NCI-H146 (cell line): Measurements from ENCODE around the gene OLA1.
"Not testable (repeated sequence)": the region's sequence is repeated elsewhere in the genome, so short reads cannot be mapped to it uniquely, and the experiment has no call there.

ENCODE experiments used
- DNase-seq: peaks from one replicate; lab custom pipeline; 2025; lab: John Stamatoyannopoulos, UW

Gene OLA1

DNA sequence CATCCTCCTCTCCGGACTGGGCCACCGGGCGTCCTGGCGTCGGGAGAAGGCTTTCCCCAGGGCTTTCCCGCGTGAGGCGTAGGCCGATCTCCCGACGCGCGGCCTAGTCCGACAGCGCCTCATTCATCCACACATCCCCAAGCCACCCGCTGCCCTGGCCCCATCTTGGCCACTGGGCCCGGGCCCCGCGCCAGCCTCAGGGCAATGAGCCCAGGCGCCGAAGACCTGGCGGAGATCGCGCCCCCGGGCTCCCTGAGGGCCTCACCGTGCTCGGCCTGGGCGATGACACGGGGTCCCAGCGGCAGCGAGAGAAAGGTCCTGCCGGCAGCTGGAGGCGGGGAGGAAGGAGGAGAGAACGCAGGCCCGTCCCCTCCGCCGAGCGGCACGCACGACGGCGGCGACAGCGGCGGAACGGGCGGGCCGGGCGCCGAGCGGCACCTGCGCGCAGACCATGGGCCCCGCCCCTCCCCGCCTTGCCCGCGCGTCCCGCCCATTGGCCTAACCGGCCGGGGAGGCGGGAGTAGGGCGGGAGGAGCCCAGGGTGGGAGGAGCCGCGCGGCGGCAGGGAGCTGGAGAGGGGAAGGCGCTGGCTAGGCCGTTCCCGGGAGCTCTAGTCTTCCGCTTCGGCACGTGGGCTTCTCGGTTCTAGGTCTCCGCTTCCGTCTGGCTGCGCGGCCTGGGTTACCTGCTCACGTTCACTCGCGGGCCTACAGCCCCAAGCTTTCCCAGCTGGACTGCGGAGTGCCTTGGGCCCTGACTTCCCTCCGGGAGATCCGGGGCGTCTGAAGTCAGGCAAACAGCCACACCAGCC, at the start of gene OLA1:
OLA1 (minus strand) TSS at position 346 of the 811 bp plus-strand sequence. CDS start 1,717 bp downstream, outside the sequence.
- DNase-seq: peak; percentile 93

DNA sequence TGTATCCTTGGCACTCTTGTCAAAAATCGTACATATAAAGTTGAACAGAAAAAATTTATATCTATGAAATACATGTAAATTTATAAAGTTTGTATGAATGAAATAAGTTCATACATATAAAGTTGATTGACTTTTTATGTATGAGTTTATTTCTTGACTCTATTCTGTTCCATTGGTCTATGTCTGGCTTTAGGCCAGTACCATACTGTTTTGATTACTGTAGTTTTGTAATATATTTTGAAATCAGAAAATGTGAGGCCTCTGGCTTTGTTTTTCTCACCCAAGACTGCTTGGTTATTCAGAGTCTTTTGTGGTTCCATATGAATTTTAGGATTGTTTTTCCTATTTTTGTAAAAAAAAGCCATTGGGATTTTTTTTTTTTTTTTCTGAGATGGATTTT, 44.6 kb upstream of the OLA1 start:
- DNase-seq: no peak

DNA sequence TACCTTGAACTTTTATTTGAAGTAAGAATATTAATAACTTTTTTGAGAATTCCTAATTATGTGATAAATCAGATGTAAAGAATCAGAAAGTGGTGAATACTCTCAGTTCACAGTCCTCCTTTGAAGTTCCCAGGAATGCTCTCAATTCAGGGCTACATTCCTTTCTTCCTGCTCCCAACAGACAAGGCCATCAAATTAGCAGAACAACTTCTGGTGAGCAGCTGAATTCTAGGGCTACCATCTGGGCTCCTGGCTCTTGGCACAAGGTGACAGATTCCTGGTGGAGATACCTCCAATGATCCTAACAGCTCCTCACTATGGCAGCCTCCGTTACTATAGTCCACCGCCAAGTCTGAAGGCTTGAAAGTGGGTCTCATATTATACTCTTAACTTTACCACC, 37.8 kb upstream of the OLA1 start:
- DNase-seq: no peak

DNA sequence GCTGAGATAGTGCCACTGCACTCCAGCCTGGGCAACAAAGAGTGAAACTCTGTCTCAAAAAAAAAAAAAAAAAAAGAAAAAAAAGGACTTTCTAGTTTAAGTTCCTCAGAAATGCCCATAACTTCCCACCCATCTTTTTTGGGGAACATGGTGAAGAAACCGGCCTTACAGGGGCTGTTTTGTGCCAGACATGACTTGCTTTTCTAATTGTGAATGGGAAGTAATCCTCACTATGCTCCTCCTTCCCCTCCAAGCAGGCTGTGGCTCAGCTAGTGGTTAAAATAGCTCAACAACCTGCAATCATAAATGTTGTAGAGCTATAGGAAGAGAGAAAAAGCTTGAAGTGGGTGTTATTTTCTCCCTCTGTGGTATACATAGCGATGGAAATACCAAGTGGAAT, 34.1 kb upstream of the OLA1 start:
- DNase-seq: no peak

DNA sequence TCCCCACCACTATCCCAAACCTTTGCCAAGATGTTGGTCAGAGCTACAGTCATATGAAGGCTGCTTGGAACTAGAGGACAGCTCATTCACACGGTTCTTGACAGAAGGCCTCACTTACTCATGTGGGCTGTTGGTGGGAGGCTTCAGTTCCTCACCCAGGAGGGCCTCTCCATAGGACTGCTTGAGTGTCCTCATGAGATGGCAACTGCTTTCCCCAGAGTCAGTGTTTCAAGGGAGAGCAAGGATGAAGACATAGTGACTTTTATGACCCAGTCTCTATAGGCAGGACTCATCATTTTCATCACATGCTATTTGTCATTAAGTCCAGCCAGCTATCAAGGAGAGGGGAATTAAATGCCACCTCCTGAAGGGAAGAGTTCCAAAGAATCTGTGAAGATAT, 33.4 kb upstream of the OLA1 start:
- no peak for DNase-seq

DNA sequence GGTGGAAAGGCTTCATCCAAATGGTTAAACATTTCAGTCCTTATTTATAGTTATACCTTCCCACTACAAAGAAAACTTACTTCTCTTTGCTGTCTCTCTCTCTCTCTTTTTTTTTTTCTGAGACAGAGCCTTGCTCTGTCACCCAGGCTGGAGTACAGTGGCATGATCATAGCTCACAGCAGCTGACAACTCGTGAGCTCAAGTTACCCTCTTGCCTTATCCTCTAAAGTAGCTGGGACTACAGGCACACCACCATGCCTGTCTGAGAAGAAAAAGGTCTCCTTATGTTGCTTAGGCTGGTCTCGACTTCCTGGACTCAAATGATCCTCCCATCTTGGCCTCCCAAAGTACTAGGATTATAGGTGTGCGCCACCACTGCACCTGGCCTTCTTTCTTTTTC, 32.3 kb upstream of the OLA1 start:
- DNase-seq: no peak

DNA sequence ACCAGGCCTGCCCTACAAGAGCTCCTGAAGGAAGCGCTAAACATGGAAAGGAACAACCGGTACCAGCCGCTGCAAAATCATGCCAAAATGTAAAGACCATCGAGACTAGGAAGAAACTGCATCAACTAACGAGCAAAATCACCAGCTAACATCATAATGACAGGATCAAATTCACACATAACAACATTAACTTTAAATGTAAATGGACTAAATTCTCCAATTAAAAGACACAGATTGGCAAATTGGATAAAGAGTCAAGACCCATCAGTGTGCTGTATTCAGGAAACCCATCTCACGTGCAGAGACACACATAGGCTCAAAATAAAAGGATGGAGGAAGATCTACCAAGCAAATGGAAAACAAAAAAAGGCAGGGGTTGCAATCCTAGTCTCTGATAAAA, 21.9 kb upstream of the OLA1 start:
- not testable (repeated sequence) for DNase-seq

DNA sequence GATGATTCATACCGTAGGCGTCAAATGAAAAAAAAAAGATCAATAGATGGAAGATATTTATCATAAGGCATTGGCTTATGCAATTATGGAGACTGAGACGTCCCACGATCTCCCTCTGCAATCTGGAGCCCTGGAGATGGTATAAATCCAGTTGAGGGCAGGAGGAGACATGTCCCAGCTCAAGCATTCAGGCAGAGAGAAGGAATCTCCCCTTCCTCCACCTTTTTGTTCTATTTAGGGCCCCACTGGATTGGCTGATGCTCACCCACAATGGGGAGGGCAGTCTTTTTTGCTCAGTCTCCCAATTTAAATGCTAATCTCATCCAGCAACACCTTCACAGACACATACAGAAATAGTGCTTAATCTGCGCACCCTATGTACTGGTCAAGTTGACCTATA, 18.0 kb upstream of the OLA1 start:
- no peak for DNase-seq

DNA sequence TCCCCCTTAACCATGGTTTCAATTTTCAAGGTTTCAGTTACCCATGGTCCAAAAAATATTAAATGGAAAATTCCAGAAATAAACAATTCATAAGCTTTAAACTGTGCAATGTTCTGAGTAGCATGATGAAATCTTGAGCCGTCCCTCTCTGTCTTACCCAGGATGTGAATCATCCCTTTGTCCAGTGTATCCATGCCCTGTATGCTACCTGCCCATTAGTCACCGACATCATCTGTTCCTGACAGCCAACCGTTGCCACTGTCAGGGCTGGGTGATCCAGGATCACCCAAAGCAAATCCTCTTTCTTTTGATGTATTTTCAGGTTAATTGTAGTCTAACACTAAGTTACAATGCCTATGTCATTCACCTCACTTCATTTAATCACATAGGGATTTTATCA, 15.7 kb upstream of the OLA1 start:
- no peak for DNase-seq

DNA sequence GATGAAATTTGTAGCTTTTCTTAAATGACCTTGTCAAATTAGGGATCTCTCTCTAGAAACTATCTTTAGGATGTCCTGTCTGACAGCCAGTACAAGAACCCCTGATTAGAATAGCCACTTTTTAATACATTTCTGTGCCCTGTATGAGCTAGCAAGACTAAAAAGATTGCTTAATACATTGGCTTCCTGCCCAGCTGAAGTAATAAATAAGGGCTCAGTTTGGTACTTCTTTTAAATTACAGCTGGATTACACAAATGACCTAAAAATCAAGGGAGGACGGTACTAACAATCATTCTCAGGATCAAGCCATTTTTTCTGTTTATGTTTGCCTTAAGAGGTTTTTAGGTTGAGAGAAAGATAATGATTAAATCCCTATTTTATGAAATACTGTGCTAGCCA, 11.6 kb upstream of the OLA1 start:
- DNase-seq: no peak

DNA sequence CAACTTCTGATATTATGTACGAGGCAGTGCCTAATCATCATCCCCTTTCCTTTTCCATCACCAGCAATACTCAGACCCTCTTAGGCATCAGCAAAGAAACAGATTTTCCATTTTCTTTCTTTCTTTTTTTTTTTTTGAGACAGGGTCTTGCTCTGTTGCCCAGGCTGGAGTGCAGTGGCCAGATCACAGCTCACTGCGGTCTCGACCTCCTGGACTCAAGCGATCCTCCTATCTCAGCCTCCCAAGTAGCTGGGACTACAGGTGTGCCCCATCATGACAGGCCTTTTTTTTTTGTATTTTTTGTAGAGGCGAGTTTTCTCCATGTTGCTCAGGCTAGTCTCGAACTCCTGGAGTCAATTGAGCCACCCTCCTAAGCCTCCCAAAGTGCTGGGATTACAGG, 5.9 kb upstream of the OLA1 start:
- DNase-seq: no peak

DNA sequence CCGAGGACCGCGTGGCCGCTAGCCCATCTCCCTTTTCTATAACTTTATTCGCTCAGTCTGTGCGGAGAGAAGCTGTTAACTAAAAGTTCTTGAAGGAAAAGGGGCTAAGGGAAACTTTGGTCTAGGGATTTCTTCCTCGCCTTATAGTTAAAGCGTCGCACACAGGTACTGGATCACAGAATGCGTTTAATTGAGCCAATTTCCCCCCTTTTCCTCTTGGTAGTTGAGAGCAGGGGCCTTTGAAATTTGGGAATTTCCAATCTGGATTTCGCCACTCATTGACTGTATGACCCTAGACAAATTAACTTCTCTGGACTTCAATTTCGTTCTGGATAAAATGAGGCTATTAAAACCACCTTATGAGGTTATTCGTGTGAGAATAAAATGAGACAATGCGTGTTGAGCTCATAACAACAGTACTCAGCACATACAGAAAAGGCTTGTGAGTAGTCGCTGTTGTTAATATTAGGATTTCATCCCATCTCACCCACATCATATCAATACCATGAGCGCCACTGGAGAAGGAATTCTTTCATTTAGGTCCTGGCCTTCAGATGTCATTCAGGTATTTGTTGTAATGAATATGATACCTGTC, 763 bp upstream of the OLA1 start:
- DNase-seq: no peak

DNA sequence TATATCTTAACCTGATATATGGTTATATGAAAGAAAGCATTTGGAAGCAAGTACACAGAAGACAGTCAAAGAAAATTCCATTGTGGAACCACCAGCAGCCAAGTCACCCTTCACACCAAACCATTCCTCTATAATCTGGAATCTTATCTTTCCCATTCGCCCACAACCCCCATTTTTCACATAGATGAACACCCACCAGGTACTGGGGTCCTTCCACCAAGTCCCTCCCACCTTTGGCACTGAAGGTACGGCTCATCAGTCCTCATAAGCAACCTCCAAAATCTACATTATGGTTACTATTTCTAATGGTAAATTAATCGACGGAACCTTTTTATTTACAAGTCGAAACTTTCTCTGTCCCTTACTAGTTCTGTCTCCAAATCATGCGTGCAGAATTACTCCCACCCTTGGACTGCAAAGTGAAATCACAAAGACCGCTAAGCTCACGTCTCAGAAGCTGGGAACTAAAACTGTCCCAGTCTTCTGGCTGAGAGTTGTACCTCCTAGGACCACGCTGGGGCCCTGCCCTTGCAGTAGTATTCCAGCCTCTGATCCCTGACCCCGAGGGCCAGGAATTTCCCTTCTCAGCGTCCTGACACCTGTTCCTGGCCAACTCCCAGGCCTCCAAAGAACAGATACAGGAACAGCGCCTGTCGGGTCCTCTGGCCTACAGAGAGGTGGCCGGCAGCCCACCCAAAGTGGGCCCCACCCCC, 702 bp downstream of the OLA1 start:
- DNase-seq: peak; percentile 42

DNA sequence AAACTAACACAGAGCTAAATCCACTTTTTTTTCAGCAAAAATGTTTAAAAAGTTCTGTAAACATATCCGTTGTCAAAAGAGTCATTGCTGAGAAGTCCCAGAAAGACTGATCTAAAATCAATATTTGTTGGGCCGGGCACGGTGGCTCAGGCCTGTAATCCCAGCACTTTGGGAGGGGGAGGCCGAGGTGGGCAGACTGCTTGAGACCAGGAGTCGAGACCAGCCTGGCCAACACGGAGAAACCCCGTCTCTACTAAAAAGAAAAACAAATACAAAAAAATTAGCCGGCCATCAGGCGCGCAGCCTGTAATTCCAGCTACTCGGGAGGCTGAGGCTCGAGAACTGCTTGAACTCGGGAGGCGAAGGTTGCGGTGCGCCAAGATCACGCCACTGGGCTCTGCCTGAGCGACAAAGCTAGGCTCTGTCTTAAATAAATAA, 1.4 kb downstream of the OLA1 start:
- no peak for DNase-seq

DNA sequence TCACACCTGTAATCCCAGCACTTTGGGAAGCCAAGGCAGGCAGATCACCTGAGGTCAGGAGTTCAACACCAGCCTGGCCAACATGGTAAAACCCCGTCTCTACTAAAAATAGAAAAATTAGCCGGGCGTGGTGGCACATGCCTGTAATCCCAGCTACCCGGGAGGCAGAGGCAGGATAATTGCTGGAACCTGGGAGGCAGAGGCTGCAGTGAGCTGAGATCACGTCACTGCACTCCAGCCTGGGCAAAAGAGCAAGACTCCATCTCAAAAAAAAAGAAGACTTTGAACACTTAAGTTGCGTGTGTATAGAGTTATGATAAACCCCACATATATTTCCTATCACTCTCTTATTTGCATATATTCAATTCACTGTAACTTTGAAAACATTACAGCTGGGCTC, 2.7 kb downstream of the OLA1 start:
- DNase-seq: not testable (repeated sequence)

DNA sequence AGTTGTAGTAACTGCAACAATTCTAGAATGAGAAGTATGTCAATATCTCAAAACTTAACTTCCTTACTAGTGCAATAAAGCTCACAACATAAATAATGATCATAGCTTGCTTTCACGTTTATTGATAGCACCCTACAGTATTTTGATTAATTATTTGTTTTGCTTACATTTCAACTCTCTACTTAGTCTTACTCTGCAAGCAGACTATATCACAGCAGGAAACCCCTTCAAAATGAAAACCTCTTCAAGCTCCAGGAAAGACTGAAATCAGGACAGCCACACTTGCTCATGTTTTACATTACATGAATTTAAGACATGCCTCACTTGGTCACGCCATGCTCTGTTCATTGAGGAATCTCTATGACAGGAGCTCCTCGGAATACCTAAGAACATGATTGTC, 3.3 kb downstream of the OLA1 start:
- DNase-seq: no peak

DNA sequence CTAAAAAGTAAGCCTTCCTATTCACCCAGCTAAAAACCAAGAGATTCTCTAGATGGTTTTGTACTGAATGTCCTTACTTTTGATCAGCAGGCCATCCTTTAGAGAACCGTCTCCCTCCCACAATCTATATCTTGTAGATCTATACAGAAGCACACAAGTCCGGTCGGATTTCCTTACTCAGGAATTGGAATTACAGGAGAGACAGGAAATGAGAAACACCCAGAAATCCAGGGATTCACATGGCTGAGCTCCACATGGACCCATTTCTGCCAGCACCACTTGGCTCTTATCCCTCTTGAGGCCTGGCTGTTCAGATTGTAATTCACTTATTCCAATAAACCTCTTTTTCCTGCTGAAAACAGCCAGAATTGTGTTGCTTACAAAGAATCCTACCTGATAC, 4.5 kb downstream of the OLA1 start:
- DNase-seq: no peak

DNA sequence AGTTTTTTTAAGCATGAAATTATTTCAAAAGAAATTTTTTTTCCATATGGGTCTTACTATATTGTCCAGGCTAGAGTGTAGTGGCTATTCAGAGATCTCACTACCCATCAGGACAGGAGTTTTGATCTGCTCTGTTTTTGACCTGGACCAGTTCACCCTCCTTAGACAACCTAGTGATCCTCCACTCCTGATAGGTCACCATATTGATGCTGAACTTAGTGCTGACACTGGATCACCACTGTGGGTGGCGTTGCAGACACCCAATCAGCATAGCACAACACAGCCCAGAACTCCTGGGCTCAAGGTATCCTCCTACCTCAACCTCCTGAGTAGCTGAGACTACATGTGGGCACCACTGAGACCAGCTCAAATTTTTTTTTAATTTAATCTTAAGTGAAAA, 8.2 kb downstream of the OLA1 start:
- no peak for DNase-seq

DNA sequence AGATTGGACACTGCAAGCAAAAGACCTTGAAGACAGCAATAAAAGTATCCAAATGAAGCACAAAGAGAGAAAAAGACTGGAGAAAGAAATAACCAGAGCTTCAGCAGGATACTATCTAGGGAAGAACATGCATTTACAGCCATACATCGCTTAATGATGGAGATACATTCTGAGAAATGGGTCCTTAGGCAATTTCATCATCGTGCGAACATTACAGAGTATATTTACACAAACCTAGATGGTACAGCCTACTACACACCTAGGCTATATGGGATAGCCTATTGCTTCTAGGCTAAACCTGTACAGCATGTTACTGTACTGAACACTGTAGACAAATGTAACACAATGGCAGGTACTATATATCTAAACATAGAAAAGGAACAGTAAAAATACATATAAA, 11.9 kb downstream of the OLA1 start:
- no peak for DNase-seq

DNA sequence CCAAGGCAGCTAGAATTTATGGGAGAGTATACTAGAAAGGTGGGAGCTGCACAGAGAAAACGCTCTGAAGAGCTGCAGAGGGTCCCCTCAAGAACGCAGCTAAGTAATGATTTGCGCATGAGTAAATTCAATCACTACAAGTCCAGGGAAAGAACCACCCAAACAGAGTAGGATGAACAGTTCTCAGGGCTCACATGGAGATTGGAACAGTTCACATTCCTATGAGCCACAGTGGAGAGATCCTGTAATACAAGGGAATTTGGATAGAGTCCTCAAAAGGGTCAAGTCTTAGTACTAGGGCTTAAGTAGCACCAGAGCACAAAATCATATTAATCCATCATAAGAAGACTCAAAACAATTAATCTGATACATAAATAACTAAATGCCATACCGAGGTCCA, 12.7 kb downstream of the OLA1 start:
- no peak for DNase-seq

DNA sequence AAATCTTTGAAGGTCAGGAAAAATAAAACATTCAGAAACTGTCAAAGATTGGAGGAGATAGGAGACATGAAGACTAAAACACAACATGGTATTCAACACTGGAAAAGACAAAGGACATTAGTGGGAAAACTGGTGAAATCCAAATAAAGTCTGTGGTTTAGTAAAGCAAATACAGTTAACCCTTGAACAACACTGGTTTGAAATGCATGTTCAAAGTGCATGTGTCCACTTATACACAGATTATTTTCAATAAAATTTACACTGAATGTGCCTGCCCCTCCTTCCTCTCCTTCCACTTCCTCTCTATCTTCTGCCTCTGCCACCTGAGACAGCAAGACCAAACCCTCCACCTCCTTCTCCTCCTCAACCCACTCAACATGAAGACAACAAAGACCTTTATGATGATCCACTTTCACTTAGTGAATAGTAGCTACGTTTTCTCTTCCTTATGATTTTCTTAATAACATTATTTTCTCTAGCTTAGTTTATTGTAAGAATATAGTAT, 14.5 kb downstream of the OLA1 start:
- DNase-seq: no peak

DNA sequence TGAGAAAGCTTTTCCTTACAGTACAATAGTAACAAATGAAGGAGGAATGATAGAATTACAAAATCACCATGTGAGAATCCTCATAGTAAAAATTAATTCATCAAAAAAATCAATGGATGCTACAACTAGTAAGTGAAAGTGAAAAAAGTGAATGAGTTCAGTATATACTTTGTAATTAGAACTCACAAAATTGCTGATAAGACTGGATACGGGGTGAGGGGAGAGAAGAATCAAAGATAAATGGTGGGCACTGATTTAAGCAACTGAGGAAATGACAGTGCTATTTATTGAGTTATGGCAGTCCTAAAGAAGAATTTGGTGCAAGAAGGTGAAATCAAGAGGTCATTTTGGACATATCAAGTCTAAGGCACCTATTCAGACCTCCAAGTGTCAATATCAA, 20.6 kb downstream of the OLA1 start:
- no peak for DNase-seq

DNA sequence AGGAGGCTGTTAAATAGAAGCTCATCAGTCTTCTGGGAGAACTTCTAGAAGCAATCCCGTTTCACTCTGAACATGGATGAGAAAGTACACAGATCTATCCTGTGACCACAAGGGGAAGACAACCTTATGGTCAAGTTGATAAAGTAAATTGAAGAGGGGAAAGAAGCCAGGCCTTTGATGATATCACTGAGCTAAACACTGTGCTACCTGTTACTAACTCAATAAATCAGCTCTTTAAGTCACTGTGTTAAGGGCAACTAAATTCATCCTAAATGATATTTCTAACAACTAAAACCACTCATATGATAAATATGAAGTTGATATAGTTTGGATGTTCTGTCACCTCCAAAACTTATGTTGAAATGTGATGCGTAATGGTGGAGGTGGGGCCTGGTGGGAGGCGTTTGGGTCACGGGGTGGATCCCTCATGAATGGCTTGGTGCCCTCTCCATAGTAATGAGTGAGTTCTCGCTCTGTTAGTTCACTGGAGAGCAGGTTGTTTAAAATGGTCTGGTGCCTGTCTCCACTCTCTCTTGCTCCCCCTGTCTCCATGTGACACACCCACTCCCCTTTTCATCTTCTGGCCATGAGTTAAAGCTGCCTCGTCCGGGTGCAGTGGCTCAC, 23.6 kb downstream of the OLA1 start:
- no peak for DNase-seq
